ENCODE data around the gene NR1H4. TPM values are rescaled to one million over a fixed set of nuclear protein-coding genes. Genes with fewer than 3 reads are reported as not detected.
"Not testable (repeated sequence)": the region's sequence is repeated elsewhere in the genome, so short reads cannot be mapped to it uniquely, and the experiment has no call there.

NR1H4 gene
- total RNA-seq, 1 donor from 2014 or later: not detected

- H3K4me3 Mint-ChIP-seq: no peak overlapping the region
- no peaks in the 10 kb centered on the region for H3K36me3 Mint-ChIP-seq (ENCODE audit: low read depth)
- intact Hi-C loops (cut with micrococcal nuclease): loop anchor here (2.0 to 5.0 kb wide), 2 partner anchors 319 to 1512 kb away; no protein-coding TSS in a partner anchor
- DNase-seq: no peak
- H3K9me3 Mint-ChIP-seq: no peaks in the 10 kb centered on the region
- peaks cover 5% of the 10 kb centered on the region for H3K27me3 Mint-ChIP-seq
- no peak overlapping the region for H3K27ac Mint-ChIP-seq
- no peaks in the 10 kb centered on the region for H3K4me1 Mint-ChIP-seq
Observed at GRCh38 chr12:100553936-100554335, 80.3 kb downstream of the NR1H4 start.

- peak; percentile 58 for DNase-seq
- Mint-ChIP-seq H3K27ac (no peak overlapping the region), H3K9me3 (no peaks in the 10 kb centered on the region), H3K36me3 (ENCODE audit: low read depth) (no peaks in the 10 kb centered on the region), H3K4me1 (no peaks in the 10 kb centered on the region), H3K4me3 (no peak overlapping the region), H3K27me3 (peaks cover 5% of the 10 kb centered on the region)
- intact Hi-C loops (cut with micrococcal nuclease): loop anchor here (2.0 to 5.0 kb wide), 2 partner anchors 320 to 1512 kb away; no protein-coding TSS in a partner anchor
Observed at GRCh38 chr12:100554608-100555077, 81.0 kb downstream of the NR1H4 start.

DNA sequence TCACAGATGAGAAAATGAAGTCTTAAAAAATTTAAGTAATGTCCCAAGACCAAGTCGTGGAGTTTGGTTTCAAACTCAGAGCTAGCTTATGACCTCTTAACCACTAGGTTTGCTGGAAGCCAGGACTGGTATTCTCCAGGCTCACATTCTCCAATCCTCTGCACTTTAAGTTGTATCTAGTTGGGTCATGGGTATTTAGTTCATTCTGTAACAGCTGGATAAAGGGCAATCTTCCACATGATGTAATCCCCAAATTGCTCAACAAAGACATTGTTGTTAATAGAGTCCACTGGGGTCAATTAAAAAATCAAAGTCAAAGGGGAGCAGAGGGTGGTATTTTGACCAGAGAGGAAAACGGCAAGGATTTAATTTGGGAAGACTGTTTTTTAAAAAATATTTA, 82.1 kb downstream of the NR1H4 start:
- Mint-ChIP-seq H3K36me3 (ENCODE audit: low read depth) (no peaks in the 10 kb centered on the region), H3K27me3 (peaks cover 5% of the 10 kb centered on the region), H3K4me1 (no peaks in the 10 kb centered on the region), H3K4me3 (no peak overlapping the region), H3K9me3 (no peaks in the 10 kb centered on the region), H3K27ac (no peak overlapping the region)
- intact Hi-C loops (cut with micrococcal nuclease): loop anchor here (2.0 kb wide), 1 partner anchor 321 kb away; no protein-coding TSS in a partner anchor
- no peak for DNase-seq

DNA sequence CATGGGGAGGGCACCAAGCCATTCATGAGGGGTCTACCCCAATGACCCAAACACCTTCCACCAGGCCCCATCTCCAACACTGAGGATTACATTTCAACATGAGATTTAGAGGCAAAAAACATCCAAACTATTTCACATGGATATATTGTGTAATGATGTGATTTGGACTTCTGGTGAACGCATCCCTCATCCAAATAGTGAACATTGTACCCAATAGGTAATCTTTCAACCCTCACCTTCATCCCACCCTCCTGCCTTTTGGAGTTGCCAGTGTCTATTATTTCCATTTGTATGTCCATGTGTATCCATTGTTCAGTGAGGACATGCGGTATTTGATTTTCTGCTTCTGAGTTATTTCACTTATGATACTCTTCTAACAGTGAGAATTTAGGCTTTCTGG, 83.7 kb downstream of the NR1H4 start:
- Mint-ChIP-seq H3K4me3 (no peak overlapping the region), H3K36me3 (ENCODE audit: low read depth) (no peaks in the 10 kb centered on the region), H3K9me3 (no peaks in the 10 kb centered on the region), H3K4me1 (no peaks in the 10 kb centered on the region), H3K27me3 (peaks cover 6% of the 10 kb centered on the region), H3K27ac (no peak overlapping the region)
- DNase-seq: no peak
- intact Hi-C loops (cut with micrococcal nuclease): no loop called here

DNA sequence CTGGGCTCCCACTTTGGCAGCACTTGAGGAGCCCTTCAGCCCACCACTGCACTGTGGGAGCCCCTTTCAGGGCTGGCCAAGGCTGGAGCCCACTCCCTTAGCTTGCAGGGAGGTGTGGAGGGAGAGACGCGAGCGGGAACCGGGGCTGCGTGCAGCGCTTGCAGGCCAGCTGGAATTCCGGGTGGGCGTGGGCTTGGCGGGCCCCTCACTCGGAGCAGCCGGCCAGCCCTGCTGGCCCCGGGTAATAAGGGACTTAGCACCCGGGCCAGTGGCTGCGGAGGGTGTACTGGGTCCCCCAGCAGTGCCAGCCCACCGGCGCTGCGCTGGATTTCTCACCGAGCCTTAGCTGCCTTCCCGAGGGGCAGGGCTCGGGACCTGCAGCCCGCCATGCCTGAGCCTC, 85.6 kb downstream of the NR1H4 start:
- H3K27me3 Mint-ChIP-seq; intact Hi-C loops (cut with micrococcal nuclease); H3K4me1 Mint-ChIP-seq; H3K36me3 Mint-ChIP-seq (ENCODE audit: low read depth); H3K27ac Mint-ChIP-seq; H3K9me3 Mint-ChIP-seq; DNase-seq; H3K4me3 Mint-ChIP-seq: not testable (repeated sequence)

DNA sequence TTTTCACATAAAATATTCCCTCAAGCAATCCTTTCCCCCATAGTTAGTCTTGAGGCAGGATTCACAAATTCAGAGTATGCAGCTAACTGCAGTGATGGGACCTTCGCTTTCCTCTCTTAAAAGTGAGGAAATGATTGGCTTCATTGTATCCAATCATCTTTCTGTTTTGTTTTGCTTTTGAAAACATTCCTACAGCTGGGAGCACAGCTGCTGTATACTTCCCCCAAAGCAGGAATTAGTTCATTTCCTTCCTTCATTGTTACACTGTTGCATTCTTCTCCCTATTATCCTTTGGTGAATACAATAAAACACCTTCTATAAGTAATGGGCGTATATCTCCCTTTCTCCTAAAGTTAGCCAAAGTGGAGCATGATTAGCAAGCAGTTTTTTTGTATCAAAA, 90.4 kb downstream of the NR1H4 start:
- intact Hi-C loops (cut with micrococcal nuclease): loop anchor here (10.0 kb wide), 1 partner anchor 219 kb away; no protein-coding TSS in a partner anchor
- no peak for DNase-seq
- Mint-ChIP-seq H3K4me1 (peaks cover 6% of the 10 kb centered on the region), H3K9me3 (no peaks in the 10 kb centered on the region), H3K36me3 (ENCODE audit: low read depth) (no peaks in the 10 kb centered on the region), H3K27ac (no peak overlapping the region), H3K4me3 (no peak overlapping the region), H3K27me3 (peaks cover 29% of the 10 kb centered on the region)

DNA sequence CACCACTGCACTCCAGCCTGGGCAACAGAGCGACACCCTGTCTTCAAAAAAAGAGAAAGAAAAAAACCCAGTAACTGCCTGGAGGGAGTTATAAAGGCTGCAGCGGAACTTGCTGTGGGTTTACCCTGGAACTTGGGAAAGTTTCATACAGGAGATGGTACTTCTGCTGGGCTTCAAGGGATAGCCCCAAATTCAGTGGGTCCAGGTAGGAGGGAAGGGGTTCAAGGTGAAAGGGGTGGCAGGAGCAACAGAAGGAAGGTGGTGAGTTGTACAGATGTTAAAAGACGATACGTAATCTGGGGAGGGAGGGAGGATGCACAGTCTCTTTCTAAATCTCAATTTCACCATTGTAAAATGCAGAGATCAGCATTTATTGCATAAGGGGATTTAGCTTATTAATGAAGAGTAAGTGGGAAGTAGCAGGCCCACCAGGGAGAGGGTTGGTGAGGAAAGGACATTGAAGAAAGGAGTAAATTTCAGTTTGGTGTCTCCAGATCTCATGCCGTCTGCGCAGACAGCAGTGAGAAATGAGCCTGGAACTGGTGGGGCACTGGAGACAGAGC, 91.3 kb downstream of the NR1H4 start:
- Mint-ChIP-seq H3K4me1 (peaks cover 6% of the 10 kb centered on the region), H3K27me3 (peaks cover 29% of the 10 kb centered on the region), H3K36me3 (ENCODE audit: low read depth) (no peaks in the 10 kb centered on the region), H3K27ac (no peak overlapping the region), H3K9me3 (no peaks in the 10 kb centered on the region), H3K4me3 (no peak overlapping the region)
- intact Hi-C loops (cut with micrococcal nuclease): loop anchor here (10.0 kb wide), 1 partner anchor 220 kb away; no protein-coding TSS in a partner anchor
- DNase-seq: no peak

DNA sequence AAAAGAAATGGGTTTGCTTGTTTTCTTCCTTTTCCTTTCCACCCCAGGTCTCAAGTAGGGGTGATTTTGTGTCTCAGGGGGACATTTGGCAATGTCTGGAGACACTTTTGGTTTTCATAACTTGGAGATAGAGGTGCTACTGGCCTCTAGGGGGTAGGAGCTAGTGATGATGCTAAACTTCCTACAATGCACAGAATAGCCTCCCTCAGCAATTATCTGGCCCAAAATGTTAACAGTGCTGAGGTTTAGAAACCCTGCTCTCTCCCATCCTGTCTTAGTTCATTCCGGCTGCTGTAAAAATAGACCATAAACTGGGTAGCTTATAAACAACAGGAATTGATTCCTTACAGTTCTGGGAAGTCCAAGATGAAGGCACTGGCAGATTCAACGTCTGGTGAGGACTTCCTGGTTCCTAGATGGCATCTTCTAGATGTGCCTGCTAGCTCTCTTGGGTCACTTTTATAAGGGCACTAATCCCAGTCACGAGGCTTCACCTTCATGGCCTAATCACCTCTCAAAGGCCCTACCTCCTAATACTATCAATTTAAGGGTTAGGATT, 92.4 kb downstream of the NR1H4 start:
- no peak overlapping the region for H3K27ac Mint-ChIP-seq
- no peaks in the 10 kb centered on the region for H3K36me3 Mint-ChIP-seq (ENCODE audit: low read depth)
- DNase-seq: no peak
- intact Hi-C loops (cut with micrococcal nuclease): loop anchor here (10.0 kb wide), 1 partner anchor 221 kb away; no protein-coding TSS in a partner anchor
- H3K4me3 Mint-ChIP-seq: no peak overlapping the region
- peaks cover 32% of the 10 kb centered on the region for H3K27me3 Mint-ChIP-seq
- H3K4me1 Mint-ChIP-seq: peaks cover 6% of the 10 kb centered on the region
- no peaks in the 10 kb centered on the region for H3K9me3 Mint-ChIP-seq

GRCh38 chr12:100566887-100567637, 93.4 kb downstream of the NR1H4 start:
- Mint-ChIP-seq H3K4me1 (peaks cover 6% of the 10 kb centered on the region), H3K4me3 (no peak overlapping the region), H3K9me3 (no peaks in the 10 kb centered on the region), H3K36me3 (ENCODE audit: low read depth) (no peaks in the 10 kb centered on the region), H3K27me3 (peaks cover 38% of the 10 kb centered on the region), H3K27ac (no peak overlapping the region)
- intact Hi-C loops (cut with micrococcal nuclease): loop anchor here (10.0 kb wide), 1 partner anchor 222 kb away; no protein-coding TSS in a partner anchor
- no peak for DNase-seq

- Mint-ChIP-seq H3K27ac (no peak overlapping the region), H3K36me3 (ENCODE audit: low read depth) (no peaks in the 10 kb centered on the region), H3K9me3 (no peaks in the 10 kb centered on the region), H3K4me1 (peaks cover 6% of the 10 kb centered on the region), H3K27me3 (peaks cover 37% of the 10 kb centered on the region), H3K4me3 (no peak overlapping the region)
- intact Hi-C loops (cut with micrococcal nuclease): loop anchor here (10.0 kb wide), 1 partner anchor 223 kb away; no protein-coding TSS in a partner anchor
- DNase-seq: no peak
Observed at GRCh38 chr12:100567945-100568344, 94.3 kb downstream of the NR1H4 start.

DNA sequence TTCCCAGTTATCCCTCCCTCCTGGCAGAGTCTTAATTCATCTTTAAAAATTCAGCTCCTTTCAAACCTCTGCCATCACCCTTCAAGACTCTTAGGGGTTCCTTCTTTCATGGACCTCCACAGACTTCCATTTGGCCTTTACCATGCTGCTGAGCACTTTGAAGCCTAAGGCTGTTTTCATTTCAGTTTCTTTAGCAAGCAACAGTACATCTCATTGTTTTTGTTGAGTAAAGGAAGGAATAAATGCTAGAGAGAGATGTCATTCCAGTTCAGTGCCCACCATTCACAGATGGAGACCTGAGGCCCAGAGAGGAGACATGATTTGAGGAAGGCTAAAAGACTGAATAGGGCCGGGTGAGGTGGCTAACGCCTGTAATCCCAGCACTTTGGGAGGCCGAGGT, 98.5 kb downstream of the NR1H4 start:
- intact Hi-C loops (cut with micrococcal nuclease): loop anchor here (5.0 kb wide), 2 partner anchors 430 to 1825 kb away; partner anchors contain the start of gene BLTP3B
- H3K4me3 Mint-ChIP-seq: peak overlapping the region; percentile 50
- H3K36me3 Mint-ChIP-seq (ENCODE audit: low read depth): no peaks in the 10 kb centered on the region
- no peak for DNase-seq
- H3K27me3 Mint-ChIP-seq: peaks cover 36% of the 10 kb centered on the region
- no peaks in the 10 kb centered on the region for H3K9me3 Mint-ChIP-seq
- H3K4me1 Mint-ChIP-seq: peaks cover 15% of the 10 kb centered on the region
- no peak overlapping the region for H3K27ac Mint-ChIP-seq

DNA sequence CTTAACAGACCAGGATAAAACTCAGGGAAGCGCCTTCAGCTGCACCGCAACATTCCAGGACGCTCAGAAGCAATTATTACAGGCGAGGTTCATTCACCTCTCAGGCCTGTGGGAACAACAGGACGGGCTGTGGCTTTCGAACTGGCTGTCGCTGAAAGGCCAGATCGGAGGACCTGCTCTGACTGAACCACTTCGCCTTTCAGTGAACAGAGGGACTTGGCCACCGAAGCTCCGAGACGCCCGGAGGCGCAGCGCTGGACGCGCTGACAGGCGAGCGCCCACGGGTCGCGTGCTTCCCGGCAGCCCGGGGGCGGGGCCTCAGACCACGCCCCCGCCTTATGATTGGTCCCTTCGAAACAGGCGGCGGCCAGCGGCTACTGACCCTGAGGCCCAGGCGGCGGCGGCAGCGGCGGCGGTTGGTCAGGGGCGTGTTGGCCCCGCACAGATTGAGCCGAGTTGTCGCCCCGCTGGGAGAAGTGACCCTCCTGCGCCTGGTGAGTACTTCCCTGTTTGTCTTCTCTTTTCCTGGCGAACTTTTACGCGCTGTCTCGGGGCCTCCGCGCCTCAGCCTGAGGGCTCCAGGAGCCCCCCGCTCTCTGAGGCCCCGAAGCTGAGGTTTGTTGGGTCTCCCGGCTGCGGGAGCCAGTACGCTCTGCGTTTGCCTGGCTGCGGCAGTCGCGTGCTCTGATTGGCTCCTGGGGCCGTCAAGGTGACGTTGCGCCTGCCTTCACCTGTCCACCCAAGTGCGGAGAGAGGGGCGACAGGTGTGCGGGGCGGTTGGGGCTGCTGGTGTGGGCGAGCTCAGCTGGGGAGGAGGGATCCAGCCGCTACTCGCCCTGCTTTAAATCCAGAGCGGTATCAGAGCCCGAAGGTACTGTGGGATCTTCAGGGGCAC, 99.9 kb downstream of the NR1H4 start, which contains the start of gene GAS2L3:
Gene GAS2L3 (plus strand): TSS at position 393 of the 895 bp plus-strand sequence. CDS start 21,221 bp downstream, outside the sequence.
- peak; percentile 93 for DNase-seq
- Mint-ChIP-seq H3K4me1 (peaks cover 10% of the 10 kb centered on the region), H3K9me3 (no peaks in the 10 kb centered on the region), H3K4me3 (peak within 1 kb of the TSS; percentile 90), H3K36me3 (ENCODE audit: low read depth) (no peaks in the 10 kb centered on the region), H3K27ac (peak within 1 kb of the TSS; percentile 81), H3K27me3 (peaks cover 34% of the 10 kb centered on the region)
- intact Hi-C loops (cut with micrococcal nuclease): loop anchor here (1.0 to 5.0 kb wide), 3 partner anchors 306 to 1826 kb away; partner anchors contain the start of genes BLTP3B, DEPDC4 and SCYL2
